ENCODE data around the gene LINC00305. TPM values are rescaled to one million over a fixed set of nuclear protein-coding genes. Genes with fewer than 3 reads are reported as not detected.

LINC00305 gene
- total RNA-seq (2014; rRNA removed; shearing (Covaris generic)) (not detected in 2 replicates), total RNA-seq (2022) (not detected in 2 replicates), Bru-seq, nascent RNA (not detected), BruChase-seq, experiment 1, labeled RNA remaining after a 6-hour chase (not detected), BruChase-seq, experiment 2, labeled RNA remaining after a 2-hour chase (not detected)
- long read RNA-seq: 0 reads

GRCh38 chr18:64148988-64149387, at the start of gene LINC00305:
TSS of gene LINC00305 (minus strand) at chr18:64149088.
- no peaks in the 10 kb centered on the region for H3K9me3 ChIP-seq (ENCODE audit: low read length)
- H3K27ac ChIP-seq (ENCODE audit: low read depth, low read length, poor library complexity, severe bottlenecking): no peak within 1 kb of the TSS
- BruUV-seq (replicated peaks): no TSS peak
- no peaks in the 10 kb centered on the region for H3K4me1 ChIP-seq (ENCODE audit: insufficient read depth, low read length, poor library complexity, severe bottlenecking)
- POLR2A ChIA-PET: no interaction called here
- DNase-seq (ENCODE audit: low spot score): no peak
- CTCF ChIA-PET (ENCODE audit: unreplicated experiment): no interaction called here
- no peaks in the 10 kb centered on the region for H3K36me3 ChIP-seq (ENCODE audit: insufficient read depth, low read length)
- H3K79me2 ChIP-seq (ENCODE audit: insufficient read depth, low read depth, low read length): no peaks in the 10 kb centered on the region
- TF ChIP-seq, protein P1, sequence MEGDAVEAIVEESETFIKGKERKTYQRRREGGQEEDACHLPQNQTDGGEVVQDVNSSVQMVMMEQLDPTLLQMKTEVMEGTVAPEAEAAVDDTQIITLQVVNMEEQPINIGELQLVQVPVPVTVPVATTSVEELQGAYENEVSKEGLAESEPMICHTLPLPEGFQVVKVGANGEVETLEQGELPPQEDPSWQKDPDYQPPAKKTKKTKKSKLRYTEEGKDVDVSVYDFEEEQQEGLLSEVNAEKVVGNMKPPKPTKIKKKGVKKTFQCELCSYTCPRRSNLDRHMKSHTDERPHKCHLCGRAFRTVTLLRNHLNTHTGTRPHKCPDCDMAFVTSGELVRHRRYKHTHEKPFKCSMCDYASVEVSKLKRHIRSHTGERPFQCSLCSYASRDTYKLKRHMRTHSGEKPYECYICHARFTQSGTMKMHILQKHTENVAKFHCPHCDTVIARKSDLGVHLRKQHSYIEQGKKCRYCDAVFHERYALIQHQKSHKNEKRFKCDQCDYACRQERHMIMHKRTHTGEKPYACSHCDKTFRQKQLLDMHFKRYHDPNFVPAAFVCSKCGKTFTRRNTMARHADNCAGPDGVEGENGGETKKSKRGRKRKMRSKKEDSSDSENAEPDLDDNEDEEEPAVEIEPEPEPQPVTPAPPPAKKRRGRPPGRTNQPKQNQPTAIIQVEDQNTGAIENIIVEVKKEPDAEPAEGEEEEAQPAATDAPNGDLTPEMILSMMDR (conservative IDR thresholded peaks at IDR 0.05; ENCODE audit: low read length): no peak
- TF ChIP-seq EZH2phosphoT487 (IDR thresholded peaks at IDR 0.05; ENCODE audit: borderline replicate concordance, low read depth, low read length): no peak
- H3K4me3 ChIP-seq (ENCODE audit: low read depth, low read length, poor library complexity, severe bottlenecking): no peak within 1 kb of the TSS
- H2AFZ ChIP-seq (ENCODE audit: low read length): no peak within 1 kb of the TSS
- H3K9me2 ChIP-seq (ENCODE audit: insufficient read depth, low read length): no peaks in the 10 kb centered on the region
- H3K4me2 ChIP-seq (ENCODE audit: low read length): no peak within 1 kb of the TSS
- intact Hi-C loops (cut with micrococcal nuclease; ENCODE audit: unreplicated experiment): no loop called here
- H4K20me1 ChIP-seq (ENCODE audit: insufficient read depth, low read length): no peaks in the 10 kb centered on the region

- no peaks in the 10 kb centered on the region for H4K20me1 ChIP-seq (ENCODE audit: insufficient read depth, low read length)
- no peak for DNase-seq (ENCODE audit: low spot score)
- H3K27ac ChIP-seq (ENCODE audit: low read depth, low read length, poor library complexity, severe bottlenecking): no peak overlapping the region
- H3K4me3 ChIP-seq (ENCODE audit: low read depth, low read length, poor library complexity, severe bottlenecking): no peak overlapping the region
- no peaks in the 10 kb centered on the region for H3K4me1 ChIP-seq (ENCODE audit: insufficient read depth, low read length, poor library complexity, severe bottlenecking)
- no peaks in the 10 kb centered on the region for H3K9me3 ChIP-seq (ENCODE audit: low read length)
- H3K36me3 ChIP-seq (ENCODE audit: insufficient read depth, low read length): no peaks in the 10 kb centered on the region
- intact Hi-C loops (cut with micrococcal nuclease; ENCODE audit: unreplicated experiment): no loop called here
- ChIA-PET POLR2A (no interaction called here), CTCF (ENCODE audit: unreplicated experiment) (no interaction called here)
- H2AFZ ChIP-seq (ENCODE audit: low read length): no peak overlapping the region
- no peak overlapping the region for H3K4me2 ChIP-seq (ENCODE audit: low read length)
- BruUV-seq (replicated peaks): no TSS peak
- TF ChIP-seq EZH2phosphoT487 (IDR thresholded peaks at IDR 0.05; ENCODE audit: borderline replicate concordance, low read depth, low read length): no peak
- TF ChIP-seq, protein P1 (conservative IDR thresholded peaks at IDR 0.05; ENCODE audit: low read length): no peak
- H3K9me2 ChIP-seq (ENCODE audit: insufficient read depth, low read length): no peaks in the 10 kb centered on the region
- H3K79me2 ChIP-seq (ENCODE audit: insufficient read depth, low read depth, low read length): no peaks in the 10 kb centered on the region
Observed at GRCh38 chr18:64191069-64191468, 42.2 kb upstream of the LINC00305 start.

GRCh38 chr18:64185987-64186386, 37.1 kb upstream of the LINC00305 start:
- no peaks in the 10 kb centered on the region for H3K79me2 ChIP-seq (ENCODE audit: insufficient read depth, low read depth, low read length)
- TF ChIP-seq, protein P1 (conservative IDR thresholded peaks at IDR 0.05; ENCODE audit: low read length): no peak
- no peaks in the 10 kb centered on the region for H3K36me3 ChIP-seq (ENCODE audit: insufficient read depth, low read length)
- no peaks in the 10 kb centered on the region for H3K9me2 ChIP-seq (ENCODE audit: insufficient read depth, low read length)
- H3K4me2 ChIP-seq (ENCODE audit: low read length): no peak overlapping the region
- ChIA-PET CTCF (ENCODE audit: unreplicated experiment) (no interaction called here), POLR2A (no interaction called here)
- H3K4me3 ChIP-seq (ENCODE audit: low read depth, low read length, poor library complexity, severe bottlenecking): no peak overlapping the region
- DNase-seq (ENCODE audit: low spot score): no peak
- H3K4me1 ChIP-seq (ENCODE audit: insufficient read depth, low read length, poor library complexity, severe bottlenecking): no peaks in the 10 kb centered on the region
- H2AFZ ChIP-seq (ENCODE audit: low read length): no peak overlapping the region
- H4K20me1 ChIP-seq (ENCODE audit: insufficient read depth, low read length): no peaks in the 10 kb centered on the region
- H3K9me3 ChIP-seq (ENCODE audit: low read length): no peaks in the 10 kb centered on the region
- intact Hi-C loops (cut with micrococcal nuclease; ENCODE audit: unreplicated experiment): no loop called here
- no peak overlapping the region for H3K27ac ChIP-seq (ENCODE audit: low read depth, low read length, poor library complexity, severe bottlenecking)
- BruUV-seq (replicated peaks): no TSS peak

Data from OCI-LY7 (cell line).